ENCODE data around the gene SYNPO.

Gene SYNPO, protein sequence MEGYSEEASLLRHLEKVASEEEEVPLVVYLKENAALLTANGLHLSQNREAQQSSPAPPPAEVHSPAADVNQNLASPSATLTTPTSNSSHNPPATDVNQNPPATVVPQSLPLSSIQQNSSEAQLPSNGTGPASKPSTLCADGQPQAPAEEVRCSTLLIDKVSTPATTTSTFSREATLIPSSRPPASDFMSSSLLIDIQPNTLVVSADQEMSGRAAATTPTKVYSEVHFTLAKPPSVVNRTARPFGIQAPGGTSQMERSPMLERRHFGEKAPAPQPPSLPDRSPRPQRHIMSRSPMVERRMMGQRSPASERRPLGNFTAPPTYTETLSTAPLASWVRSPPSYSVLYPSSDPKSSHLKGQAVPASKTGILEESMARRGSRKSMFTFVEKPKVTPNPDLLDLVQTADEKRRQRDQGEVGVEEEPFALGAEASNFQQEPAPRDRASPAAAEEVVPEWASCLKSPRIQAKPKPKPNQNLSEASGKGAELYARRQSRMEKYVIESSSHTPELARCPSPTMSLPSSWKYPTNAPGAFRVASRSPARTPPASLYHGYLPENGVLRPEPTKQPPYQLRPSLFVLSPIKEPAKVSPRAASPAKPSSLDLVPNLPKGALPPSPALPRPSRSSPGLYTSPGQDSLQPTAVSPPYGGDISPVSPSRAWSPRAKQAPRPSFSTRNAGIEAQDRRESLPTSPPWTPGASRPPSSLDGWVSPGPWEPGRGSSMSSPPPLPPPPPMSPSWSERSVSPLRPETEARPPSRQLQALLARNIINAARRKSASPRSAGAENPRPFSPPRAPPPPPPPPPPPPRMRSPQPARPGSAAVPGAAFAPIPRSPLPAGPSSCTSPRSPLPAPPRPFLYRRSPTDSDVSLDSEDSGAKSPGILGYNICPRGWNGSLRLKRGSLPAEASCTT

GRCh38 chr5:150640311-150641005, at the start of gene SYNPO:
Gene SYNPO, plus strand, starts transcription at chr5:150640660. Its CDS starts 7,616 bp downstream, at chr5:150648276.
- H3K27ac ChIP-seq: peak within 1 kb of the TSS; percentile 78
- peak; percentile 64 for DNase-seq (ENCODE audit: low read depth, low spot score)

DNA sequence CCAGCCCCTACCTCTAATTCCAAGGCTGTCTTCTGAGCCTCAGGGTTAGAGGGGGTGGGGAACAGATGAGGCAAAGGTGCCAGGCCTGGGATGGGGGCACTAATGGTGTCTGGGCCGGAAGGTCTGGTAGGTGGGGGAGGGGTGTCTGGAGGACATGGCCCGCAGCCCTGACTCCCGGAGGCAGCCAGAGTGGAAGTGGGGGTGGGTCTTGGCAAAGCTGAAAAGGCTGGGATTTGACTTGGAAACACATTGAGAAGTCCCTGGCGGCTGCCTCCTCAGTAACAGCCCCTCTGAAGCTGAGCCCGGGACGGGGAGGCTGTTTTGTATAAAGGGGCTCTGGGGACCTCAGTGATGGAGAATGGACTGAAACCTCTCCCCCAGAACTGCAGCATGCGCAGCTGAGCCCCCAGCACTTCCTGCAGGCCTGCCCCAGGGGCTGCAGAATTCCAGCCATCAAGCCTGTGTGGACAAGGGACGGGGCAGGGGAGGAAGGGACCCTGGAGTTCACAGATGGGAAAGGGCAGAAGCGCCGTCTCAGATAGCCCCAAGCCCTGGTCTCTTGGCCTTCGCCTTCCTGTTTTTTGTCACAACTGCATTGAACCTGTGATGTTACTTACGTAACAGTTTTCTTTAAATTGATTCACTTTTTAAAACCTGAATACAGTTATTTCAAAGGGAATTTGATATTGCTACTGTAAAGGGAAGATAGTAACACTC, 49.3 kb upstream of the SYNPO start:
- no peak for DNase-seq (ENCODE audit: low read depth, low spot score)
- H3K27ac ChIP-seq: no peak overlapping the region

DNA sequence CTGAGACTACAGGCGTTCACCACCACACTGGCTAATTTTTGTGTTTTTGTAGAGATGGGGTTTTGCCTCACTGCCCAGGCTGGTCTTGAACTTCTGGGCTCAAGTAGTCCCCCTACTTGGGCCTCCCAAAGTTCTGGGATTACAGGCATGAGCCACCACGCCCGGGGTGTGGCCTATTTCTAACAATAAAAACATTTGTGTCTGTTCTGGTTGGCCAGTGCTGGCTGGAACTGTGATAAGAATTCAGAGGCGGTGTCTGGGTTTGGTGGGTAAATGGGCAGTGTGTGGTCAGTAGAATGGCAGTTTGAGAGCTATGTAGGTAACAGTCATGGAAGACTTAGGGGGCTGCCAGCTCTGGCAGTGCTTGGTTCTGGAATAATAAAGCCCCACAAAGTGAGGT, 46.9 kb upstream of the SYNPO start:
- DNase-seq (ENCODE audit: low read depth, low spot score): no peak
- H3K27ac ChIP-seq: no peak overlapping the region

DNA sequence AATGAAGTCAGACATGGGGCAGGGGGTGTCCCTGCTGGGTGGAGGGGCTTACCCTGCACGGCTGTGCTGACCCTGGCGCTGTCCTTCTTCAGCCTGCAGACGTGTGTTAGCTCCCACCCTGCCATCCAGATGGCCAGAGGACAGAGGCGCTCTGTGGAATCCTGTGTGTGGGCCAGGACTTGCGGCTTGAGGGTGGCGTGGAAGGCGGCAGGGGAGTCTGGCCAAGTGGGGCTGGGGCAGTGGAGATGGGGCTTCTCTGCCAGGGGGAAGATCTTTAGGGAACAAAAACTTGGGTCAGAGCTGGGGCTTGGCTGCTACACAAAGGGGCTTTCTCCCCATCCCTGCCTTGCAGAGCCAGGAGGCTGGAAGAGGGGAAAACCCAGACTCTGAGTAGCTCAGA, 46.5 kb upstream of the SYNPO start:
- H3K27ac ChIP-seq: no peak overlapping the region
- no peak for DNase-seq (ENCODE audit: low read depth, low spot score)

- no peak overlapping the region for H3K27ac ChIP-seq
- DNase-seq (ENCODE audit: low read depth, low spot score): no peak
Measured at GRCh38 chr5:150595466-150596031, 44.9 kb upstream of the SYNPO start.

GRCh38 chr5:150596313-150596712, 44.1 kb upstream of the SYNPO start:
- no peak for DNase-seq (ENCODE audit: low read depth, low spot score)
- H3K27ac ChIP-seq: no peak overlapping the region

GRCh38 chr5:150596826-150597225, 43.6 kb upstream of the SYNPO start:
- DNase-seq (ENCODE audit: low read depth, low spot score): no peak
- H3K27ac ChIP-seq: no peak overlapping the region

DNA sequence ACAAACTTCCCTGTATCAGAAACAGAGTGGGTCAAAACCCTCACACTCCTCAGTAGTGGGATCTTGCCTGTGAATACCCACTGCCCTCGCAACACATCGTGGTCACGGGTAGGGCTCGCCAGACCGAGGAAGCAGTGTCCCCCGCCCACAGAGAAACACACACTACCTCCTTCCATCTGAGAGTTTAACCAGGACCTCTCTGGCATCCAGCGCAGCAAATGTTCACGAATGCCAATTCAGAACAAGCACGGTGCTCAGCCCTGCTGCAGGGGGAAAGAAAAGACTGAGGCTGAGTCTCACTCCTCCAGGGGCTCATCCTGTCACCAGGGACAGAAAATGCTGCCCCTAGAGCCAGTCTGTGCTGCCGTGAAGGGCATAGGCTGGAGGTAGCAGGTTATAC, 42.5 kb upstream of the SYNPO start:
- H3K27ac ChIP-seq: peak overlapping the region; percentile 83

GRCh38 chr5:150598821-150599273, 41.6 kb upstream of the SYNPO start:
- DNase-seq (ENCODE audit: low read depth, low spot score): peak; percentile 43
- peak overlapping the region; percentile 83 for H3K27ac ChIP-seq

More for the DNA sequence above, 42.5 kb upstream of the SYNPO start:
- DNase-seq (ENCODE audit: low read depth, low spot score): no peak

DNA sequence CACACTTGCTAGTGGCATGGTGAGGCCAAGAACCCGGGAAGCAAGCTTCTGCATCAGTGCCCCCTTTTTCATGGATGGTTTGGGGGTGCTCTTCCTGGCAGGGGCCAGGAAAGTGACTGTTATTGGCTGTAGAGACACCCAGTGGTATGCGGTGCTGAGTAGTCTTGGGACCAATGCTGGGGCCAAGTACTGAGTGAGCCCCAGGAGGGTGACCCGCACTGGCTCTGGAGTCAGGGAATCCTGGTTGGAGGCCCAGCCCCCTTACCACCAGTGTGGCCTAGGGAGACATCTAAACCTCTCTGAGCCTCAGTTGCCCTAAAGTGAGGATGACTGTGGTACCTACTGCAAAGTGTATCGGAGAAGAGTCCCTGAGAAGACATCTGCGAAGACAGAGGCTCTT, 41.2 kb upstream of the SYNPO start:
- peak overlapping the region; percentile 83 for H3K27ac ChIP-seq
- DNase-seq (ENCODE audit: low read depth, low spot score): no peak

DNA sequence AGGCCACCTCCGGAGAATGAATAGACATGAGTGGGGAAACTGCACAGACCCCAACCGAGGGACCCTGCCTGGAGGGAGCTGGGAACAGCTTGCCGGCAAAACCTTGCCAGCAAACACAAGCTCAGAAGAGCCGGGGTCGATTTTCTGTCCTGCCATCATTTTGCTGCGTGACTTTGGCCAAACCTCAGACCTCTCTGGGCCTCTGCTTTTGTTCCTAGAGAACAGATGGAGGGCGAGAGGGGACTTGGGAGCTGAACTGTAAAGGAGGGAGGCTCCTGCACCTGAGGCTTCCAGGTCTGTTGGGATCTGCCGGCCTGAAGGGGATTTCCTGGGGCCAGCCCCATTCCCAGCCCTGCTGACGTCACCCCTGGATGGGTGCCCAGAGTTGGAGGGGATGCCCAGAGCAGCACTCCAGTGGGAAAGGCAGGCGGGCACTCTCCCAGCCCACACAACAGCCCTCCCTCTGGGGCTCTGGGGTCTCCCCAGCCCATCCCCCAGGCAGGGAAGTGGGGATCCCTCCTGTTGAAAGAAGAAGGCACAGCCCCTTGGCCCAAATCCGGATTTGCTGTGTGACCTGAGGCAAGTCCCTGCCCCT, 40.4 kb upstream of the SYNPO start:
- H3K27ac ChIP-seq: peak overlapping the region; percentile 83
- peak; percentile 34 for DNase-seq (ENCODE audit: low read depth, low spot score)

DNA sequence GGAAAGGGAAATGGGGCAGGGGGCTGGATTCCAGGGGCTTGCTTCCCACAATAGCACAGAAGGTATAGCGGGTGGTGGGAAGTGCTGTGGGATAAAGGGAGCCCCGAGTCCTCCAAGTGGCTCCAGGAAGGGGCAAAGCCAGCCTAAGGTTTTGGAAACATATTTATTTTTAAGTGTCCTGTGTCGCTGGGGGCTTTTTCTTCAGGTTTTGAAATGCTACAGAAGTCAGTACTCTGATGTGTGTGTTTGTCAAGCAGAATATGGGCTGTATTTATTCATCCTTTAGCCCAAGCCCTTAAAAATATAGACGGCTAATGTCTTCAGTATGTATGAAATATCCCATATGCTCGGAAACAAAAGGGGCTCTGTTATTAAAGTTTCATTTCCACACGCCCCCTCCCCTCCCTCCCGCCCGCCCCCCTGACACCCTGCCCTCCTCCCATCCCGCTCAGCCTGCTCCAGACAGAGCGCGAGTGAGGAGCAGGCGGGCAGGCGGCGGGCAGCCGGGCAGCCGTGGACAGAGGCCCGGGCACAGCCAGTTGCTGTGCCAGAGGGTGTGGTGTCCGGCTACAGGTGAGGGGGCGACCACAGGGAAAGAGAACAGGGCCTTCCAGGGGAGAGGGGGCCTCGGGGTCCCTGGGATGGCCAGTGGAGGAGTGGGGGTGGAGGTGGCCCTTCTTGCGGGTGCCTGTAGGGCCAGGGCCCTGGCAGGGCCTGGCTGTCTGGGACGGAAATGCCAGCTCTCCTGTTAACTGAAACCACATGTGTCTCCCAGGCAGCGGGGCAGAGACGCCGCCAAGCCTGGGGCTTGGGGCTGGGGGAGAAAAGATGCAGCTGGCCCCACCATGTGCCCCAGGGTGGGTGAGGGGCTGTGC, 39.6 kb upstream of the SYNPO start:
- peak overlapping the region; percentile 83 for H3K27ac ChIP-seq
- DNase-seq (ENCODE audit: low read depth, low spot score): no peak

GRCh38 chr5:150601491-150602345, 38.7 kb upstream of the SYNPO start:
- H3K27ac ChIP-seq: peak overlapping the region; percentile 83
- DNase-seq (ENCODE audit: low read depth, low spot score): no peak

GRCh38 chr5:150603052-150603451, 37.4 kb upstream of the SYNPO start:
- H3K27ac ChIP-seq: no peak overlapping the region
- no peak for DNase-seq (ENCODE audit: low read depth, low spot score)

GRCh38 chr5:150603491-150603890, 37.0 kb upstream of the SYNPO start:
- no peak overlapping the region for H3K27ac ChIP-seq
- no peak for DNase-seq (ENCODE audit: low read depth, low spot score)

- DNase-seq (ENCODE audit: low read depth, low spot score): no peak
- H3K27ac ChIP-seq: no peak overlapping the region
Measured at GRCh38 chr5:150604010-150604409, 36.5 kb upstream of the SYNPO start.

GRCh38 chr5:150604894-150605440, 35.5 kb upstream of the SYNPO start:
- no peak overlapping the region for H3K27ac ChIP-seq
- no peak for DNase-seq (ENCODE audit: low read depth, low spot score)

Measured in epithelial cell of prostate (primary cell).